Glutamatergic neuron (in vitro differentiated cells): Measurements from ENCODE around the gene MINDY4. TPM values are rescaled to one million over a fixed set of nuclear protein-coding genes. Genes with fewer than 3 reads are reported as not detected.

Source experiments
- DNase-seq: peaks from one replicate; pipeline ENCODE4 v3.0.0; 2022
- H3K27ac Mint-ChIP-seq: one replicate; pipeline ENCODE4 v1.8.0; 2020; ENCODE audit warnings: mild to moderate bottlenecking, mixed read lengths, inconsistent platforms; ENCODE audit not compliant: unreplicated experiment
- H3K27me3 Mint-ChIP-seq: one replicate; pipeline ENCODE4 v1.8.0; 2020; ENCODE audit warnings: mild to moderate bottlenecking, moderate library complexity, mixed read lengths, inconsistent platforms; ENCODE audit not compliant: unreplicated experiment
- H3K36me3 Mint-ChIP-seq: one replicate; pipeline ENCODE4 v1.8.0; 2020; ENCODE audit warnings: mild to moderate bottlenecking, mixed read lengths, inconsistent platforms; ENCODE audit not compliant: unreplicated experiment
- H3K4me1 Mint-ChIP-seq: one replicate; pipeline ENCODE4 v1.8.0; 2020; ENCODE audit warnings: mild to moderate bottlenecking, low read depth, mixed read lengths, inconsistent platforms; ENCODE audit not compliant: unreplicated experiment
- H3K4me3 Mint-ChIP-seq: one replicate; pipeline ENCODE4 v1.8.0; 2020; ENCODE audit warnings: mild to moderate bottlenecking, mixed read lengths, inconsistent platforms; ENCODE audit not compliant: unreplicated experiment
- H3K9me3 Mint-ChIP-seq: one replicate; pipeline ENCODE4 v1.8.0; 2020; ENCODE audit warnings: mild to moderate bottlenecking, moderate library complexity, mixed read lengths, inconsistent platforms; ENCODE audit not compliant: unreplicated experiment
- total RNA-seq: library from RNA; stranded (reverse); fragmentation: NEBNext Ultra II Directional; extraction: Animal tissue kit (Norgen Biotek cat#: 25700); gene quantifications from one replicate; pipeline ENCODE4 v1.2.1, GENCODE V29; 2021; ENCODE audit not compliant: unreplicated experiment
- TF ChIP-seq, protein P1 (sequence below): fragments of 200-600 bp; sonication (generic); IDR thresholded peaks from one replicate; pipeline ENCODE4 v1.5.0; 2021; ENCODE audit not compliant: partially characterized antibody, unreplicated experiment

Gene MINDY4
- total RNA-seq, 1 donor from 2014 or later, result 2.3 TPM

DNA sequence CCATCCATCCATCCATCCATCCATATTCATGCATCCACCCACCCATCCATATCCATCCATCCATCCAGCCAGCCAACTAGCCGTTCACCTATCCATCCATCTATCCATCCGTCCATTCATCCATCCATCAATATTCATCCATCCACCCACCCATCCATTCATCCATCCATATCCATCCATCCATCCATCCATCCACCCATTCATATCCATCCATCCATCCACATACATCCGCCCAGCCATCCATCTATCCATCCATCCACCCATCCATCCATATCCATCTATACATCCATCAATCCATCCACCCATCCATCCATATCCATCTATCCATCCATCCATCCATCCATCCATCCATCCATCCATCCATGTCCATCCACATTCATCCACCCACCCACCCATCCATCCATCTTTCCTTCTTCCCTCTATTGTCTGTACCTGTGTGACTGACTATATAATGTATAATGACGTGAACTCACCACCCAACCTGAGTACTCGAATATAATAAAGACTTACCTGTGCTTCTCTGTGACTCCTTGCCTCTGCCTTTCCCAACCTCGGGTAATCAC is 16.8 kb upstream of the MINDY4 start:
- H3K27ac Mint-ChIP-seq, result no peak overlapping the region
- TF ChIP-seq, protein P1, sequence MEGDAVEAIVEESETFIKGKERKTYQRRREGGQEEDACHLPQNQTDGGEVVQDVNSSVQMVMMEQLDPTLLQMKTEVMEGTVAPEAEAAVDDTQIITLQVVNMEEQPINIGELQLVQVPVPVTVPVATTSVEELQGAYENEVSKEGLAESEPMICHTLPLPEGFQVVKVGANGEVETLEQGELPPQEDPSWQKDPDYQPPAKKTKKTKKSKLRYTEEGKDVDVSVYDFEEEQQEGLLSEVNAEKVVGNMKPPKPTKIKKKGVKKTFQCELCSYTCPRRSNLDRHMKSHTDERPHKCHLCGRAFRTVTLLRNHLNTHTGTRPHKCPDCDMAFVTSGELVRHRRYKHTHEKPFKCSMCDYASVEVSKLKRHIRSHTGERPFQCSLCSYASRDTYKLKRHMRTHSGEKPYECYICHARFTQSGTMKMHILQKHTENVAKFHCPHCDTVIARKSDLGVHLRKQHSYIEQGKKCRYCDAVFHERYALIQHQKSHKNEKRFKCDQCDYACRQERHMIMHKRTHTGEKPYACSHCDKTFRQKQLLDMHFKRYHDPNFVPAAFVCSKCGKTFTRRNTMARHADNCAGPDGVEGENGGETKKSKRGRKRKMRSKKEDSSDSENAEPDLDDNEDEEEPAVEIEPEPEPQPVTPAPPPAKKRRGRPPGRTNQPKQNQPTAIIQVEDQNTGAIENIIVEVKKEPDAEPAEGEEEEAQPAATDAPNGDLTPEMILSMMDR, result no peak
- no peaks in the 10 kb centered on the region for H3K27me3 Mint-ChIP-seq
- H3K9me3 Mint-ChIP-seq, result peaks cover 6% of the 10 kb centered on the region
- H3K4me3 Mint-ChIP-seq, result no peak overlapping the region
- no peak for DNase-seq
- peaks cover 18% of the 10 kb centered on the region for H3K36me3 Mint-ChIP-seq
- H3K4me1 Mint-ChIP-seq, result peaks cover 13% of the 10 kb centered on the region

DNA sequence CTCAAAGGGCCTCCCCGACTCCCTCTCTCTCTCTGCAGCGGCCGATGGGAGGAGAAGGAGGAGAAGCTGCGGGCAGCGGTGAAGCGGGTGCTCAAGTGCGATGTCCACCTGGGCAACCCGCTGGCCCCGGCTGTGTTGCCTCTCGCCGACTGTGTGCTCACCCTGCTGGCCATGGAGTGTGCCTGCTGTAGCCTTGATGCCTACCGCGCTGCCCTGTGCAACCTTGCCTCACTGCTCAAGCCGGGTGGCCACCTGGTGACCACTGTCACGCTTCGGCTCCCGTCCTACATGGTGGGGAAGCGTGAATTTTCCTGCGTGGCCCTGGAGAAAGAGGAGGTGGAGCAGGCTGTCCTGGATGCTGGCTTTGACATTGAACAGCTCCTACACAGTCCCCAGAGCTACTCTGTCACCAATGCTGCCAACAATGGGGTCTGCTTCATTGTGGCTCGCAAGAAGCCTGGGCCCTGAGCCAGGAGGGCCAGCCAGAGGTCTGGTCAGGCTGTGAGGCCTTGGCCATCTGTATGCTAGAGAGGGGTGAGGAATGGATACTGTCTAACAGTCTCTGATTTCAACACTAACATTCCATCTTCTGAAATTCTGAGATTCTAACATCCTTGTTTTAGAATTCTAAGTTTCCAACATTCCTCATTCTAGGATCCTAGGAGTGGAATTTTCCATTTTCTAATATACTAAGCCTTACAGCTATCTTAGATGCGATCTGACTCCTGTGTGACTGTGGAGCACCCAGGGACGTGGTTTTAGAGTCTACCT is 15.6 kb upstream of the MINDY4 start:
- no peak overlapping the region for H3K4me3 Mint-ChIP-seq
- TF ChIP-seq, protein P1, result no peak
- DNase-seq, result no peak

GRCh38 chr7:30757342-30757692 is 13.9 kb upstream of the MINDY4 start:
- Mint-ChIP-seq H3K4me1 (peaks cover 5% of the 10 kb centered on the region), H3K27ac (no peak overlapping the region), H3K4me3 (peak overlapping the region; percentile 46), H3K9me3 (no peaks in the 10 kb centered on the region), H3K27me3 (peaks cover 3% of the 10 kb centered on the region), H3K36me3 (peaks cover 10% of the 10 kb centered on the region)
- no peak for DNase-seq
- TF ChIP-seq, protein P1, result no peak

More for the DNA sequence above, 15.6 kb upstream of the MINDY4 start:
- peaks cover 14% of the 10 kb centered on the region for H3K36me3 Mint-ChIP-seq
- H3K27me3 Mint-ChIP-seq, result peaks cover 3% of the 10 kb centered on the region
- no peak overlapping the region for H3K27ac Mint-ChIP-seq
- peaks cover 4% of the 10 kb centered on the region for H3K9me3 Mint-ChIP-seq
- H3K4me1 Mint-ChIP-seq, result peaks cover 11% of the 10 kb centered on the region

DNA sequence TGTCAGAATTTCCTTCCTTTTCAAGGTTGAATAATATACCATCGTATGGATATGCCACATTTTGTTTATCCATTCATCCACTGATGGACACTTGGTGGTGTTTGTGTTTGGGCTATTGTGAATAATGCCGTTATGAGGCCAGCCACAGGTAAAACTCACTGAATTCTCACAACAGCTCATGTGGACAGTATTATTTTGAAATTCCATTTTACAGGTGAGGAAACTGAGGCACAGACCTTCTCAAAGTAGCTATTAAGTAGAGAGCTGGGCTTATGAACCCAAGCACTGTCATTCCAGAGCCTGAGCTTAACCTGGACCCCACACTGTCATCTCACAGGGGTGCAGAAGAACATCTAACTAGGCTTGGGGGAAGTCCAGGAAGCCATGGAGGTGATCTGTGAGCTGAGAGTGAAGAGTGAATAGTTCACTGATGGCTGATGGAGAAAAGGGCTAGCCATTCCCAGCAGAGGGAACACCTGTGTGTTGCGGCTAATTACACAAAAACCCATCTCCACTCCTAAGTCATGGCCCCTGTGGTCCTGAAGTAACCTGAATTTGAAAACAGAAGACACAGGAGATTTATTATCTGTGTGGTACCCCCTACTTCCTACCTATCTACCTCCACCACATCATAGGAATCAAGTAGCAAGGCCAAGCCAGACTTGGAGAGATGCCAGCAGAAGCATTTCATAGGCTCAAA is 10.6 kb upstream of the MINDY4 start:
- H3K27ac Mint-ChIP-seq, result no peak overlapping the region
- no peak overlapping the region for H3K4me3 Mint-ChIP-seq
- no peak for DNase-seq
- TF ChIP-seq, protein P1, result no peak
- H3K27me3 Mint-ChIP-seq, result peaks cover 3% of the 10 kb centered on the region
- H3K9me3 Mint-ChIP-seq, result no peaks in the 10 kb centered on the region
- no peaks in the 10 kb centered on the region for H3K36me3 Mint-ChIP-seq
- H3K4me1 Mint-ChIP-seq, result peaks cover 5% of the 10 kb centered on the region
